Left renal pelvis (tissue), 4 donors: ENCODE results near the gene SHB. TPM values are rescaled to one million over a fixed set of nuclear protein-coding genes. Genes with fewer than 3 reads are reported as not detected.
A peak's percentile ranks its signal among the peaks of the same experiment; 100 is the strongest.
"Not testable (repeated sequence)": the region's sequence is repeated elsewhere in the genome, so short reads cannot be mapped to it uniquely, and the experiment has no call there.

Source experiments
- DNase-seq, 4 donors: peaks; one replicate each; pipeline ENCODE4 v3.0.0-alpha.2; 2013; ENCODE audit warnings: low read depth in 4 of 4, low spot score in 3 of 4
- polyA plus RNA-seq, 4 donors: library from polyadenylated mRNA; unstranded; fragments of 120-200 nt; gene quantifications; one replicate each; pipeline ENCODE4 v1.2.1, GENCODE V29; 2013; ENCODE audit not compliant: insufficient read length in 4 of 4

SHB gene
- polyA plus RNA-seq, 4 donors, result 4.7 to 19.3 (median 15.9) TPM

GRCh38 chr9:37976714-37977477 lies 92.1 kb downstream of the SHB start:
- no peak for DNase-seq

- no peak for DNase-seq
Measured at GRCh38 chr9:37975639-37976038, 93.4 kb downstream of the SHB start.

- no peak for DNase-seq
Measured at GRCh38 chr9:37974506-37975173, 94.4 kb downstream of the SHB start.

GRCh38 chr9:37972351-37972848 lies 96.6 kb downstream of the SHB start:
- no peak for DNase-seq

- DNase-seq, result no peak
Measured at GRCh38 chr9:37971691-37972090, 97.3 kb downstream of the SHB start.

- DNase-seq, result no peak
Measured at GRCh38 chr9:37971108-37971459, 97.9 kb downstream of the SHB start.

- DNase-seq, result no peak
Measured at GRCh38 chr9:37970301-37971107, 98.5 kb downstream of the SHB start.

GRCh38 chr9:37969558-37970300 lies 99.3 kb downstream of the SHB start:
- no peak for DNase-seq

- no peak for DNase-seq
Measured at GRCh38 chr9:37969130-37969529, 99.9 kb downstream of the SHB start.

GRCh38 chr9:37968228-37968701 lies 100.8 kb downstream of the SHB start:
- no peak for DNase-seq

- no peak for DNase-seq
Measured at GRCh38 chr9:37967761-37968080, 101.3 kb downstream of the SHB start.

GRCh38 chr9:37967014-37967760 lies 101.8 kb downstream of the SHB start:
- no peak for DNase-seq

- DNase-seq, result peak; percentile 51 to 77 (median 66)
Measured at GRCh38 chr9:37966412-37967013, 102.5 kb downstream of the SHB start.

GRCh38 chr9:37965676-37966345 lies 103.2 kb downstream of the SHB start:
- DNase-seq, result not testable (repeated sequence)

GRCh38 chr9:37965116-37965515 lies 103.9 kb downstream of the SHB start:
- no peak for DNase-seq

GRCh38 chr9:37964740-37965081 lies 104.3 kb downstream of the SHB start:
- no peak for DNase-seq

- DNase-seq, result no peak
Measured at GRCh38 chr9:37963936-37964739, 104.9 kb downstream of the SHB start.

- no peak for DNase-seq
Measured at GRCh38 chr9:37961351-37961750, 107.7 kb downstream of the SHB start.
